HUES48 (cell line): ENCODE measurements around the gene NECAP2.

Source experiments
- H3K27ac ChIP-seq: one replicate; pipeline ENCODE4 v1.7.0; 2013; ENCODE audit warnings: low read depth, low read length, inconsistent platforms
- H3K27me3 ChIP-seq: 2 replicates; pipeline ENCODE4 v1.6.1; 2013; ENCODE audit warnings: mild to moderate bottlenecking, low read length; ENCODE audit not compliant: control insufficient read depth, insufficient read depth
- H3K36me3 ChIP-seq: 2 replicates; pipeline ENCODE4 v1.6.1; 2013; ENCODE audit warnings: low read length; ENCODE audit not compliant: control insufficient read depth, insufficient read depth
- H3K4me1 ChIP-seq: 2 replicates; pipeline ENCODE4 v1.6.1; 2013; ENCODE audit warnings: mild to moderate bottlenecking, low read length; ENCODE audit not compliant: control insufficient read depth, insufficient read depth
- H3K4me3 ChIP-seq: 2 replicates; pipeline ENCODE4 v1.5.1; 2013; ENCODE audit warnings: mild to moderate bottlenecking, low read depth, low read length
- H3K9ac ChIP-seq: 2 replicates; pipeline ENCODE4 v1.6.1; 2013; ENCODE audit warnings: mild to moderate bottlenecking, low read depth, low read length, moderate library complexity
- H3K9me3 ChIP-seq: 2 replicates; pipeline ENCODE4 v1.6.1; 2013; ENCODE audit warnings: low read length; ENCODE audit not compliant: control insufficient read depth, insufficient read depth

Gene NECAP2

GRCh38 chr1:16406868-16407267, 33.7 kb upstream of the NECAP2 start:
- Histone ChIP-seq H3K4me1 (no peaks in the 10 kb centered on the region), H3K9ac (no peak overlapping the region), H3K27me3 (no peaks in the 10 kb centered on the region), H3K36me3 (no peaks in the 10 kb centered on the region), H3K9me3 (no peaks in the 10 kb centered on the region), H3K27ac (no peak overlapping the region), H3K4me3 (no peak overlapping the region)

- H3K27me3 ChIP-seq, result no peaks in the 10 kb centered on the region
- no peak overlapping the region for H3K4me3 ChIP-seq
- H3K4me1 ChIP-seq, result no peaks in the 10 kb centered on the region
- no peak overlapping the region for H3K9ac ChIP-seq
- no peak overlapping the region for H3K27ac ChIP-seq
- no peaks in the 10 kb centered on the region for H3K9me3 ChIP-seq
- H3K36me3 ChIP-seq, result no peaks in the 10 kb centered on the region
Measured at GRCh38 chr1:16409536-16410152, 30.9 kb upstream of the NECAP2 start.

- no peak overlapping the region for H3K27ac ChIP-seq
- no peaks in the 10 kb centered on the region for H3K9me3 ChIP-seq
- no peak overlapping the region for H3K4me3 ChIP-seq
- no peaks in the 10 kb centered on the region for H3K36me3 ChIP-seq
- H3K27me3 ChIP-seq, result no peaks in the 10 kb centered on the region
- no peak overlapping the region for H3K9ac ChIP-seq
- H3K4me1 ChIP-seq, result no peaks in the 10 kb centered on the region
Measured at GRCh38 chr1:16410803-16411202, 29.7 kb upstream of the NECAP2 start.

- no peaks in the 10 kb centered on the region for H3K36me3 ChIP-seq
- H3K27me3 ChIP-seq, result no peaks in the 10 kb centered on the region
- H3K27ac ChIP-seq, result no peak overlapping the region
- no peak overlapping the region for H3K9ac ChIP-seq
- no peaks in the 10 kb centered on the region for H3K9me3 ChIP-seq
- no peak overlapping the region for H3K4me3 ChIP-seq
- no peaks in the 10 kb centered on the region for H3K4me1 ChIP-seq
Measured at GRCh38 chr1:16413191-16413590, 27.3 kb upstream of the NECAP2 start.

- Histone ChIP-seq H3K27ac (no peak overlapping the region), H3K9me3 (no peaks in the 10 kb centered on the region)
Measured at GRCh38 chr1:16418823-16419425, 21.6 kb upstream of the NECAP2 start.

GRCh38 chr1:16420424-16421118, 20.0 kb upstream of the NECAP2 start:
- no peaks in the 10 kb centered on the region for H3K36me3 ChIP-seq
- H3K9me3 ChIP-seq, result no peaks in the 10 kb centered on the region
- H3K9ac ChIP-seq, result no peak overlapping the region
- no peak overlapping the region for H3K4me3 ChIP-seq
- H3K4me1 ChIP-seq, result no peaks in the 10 kb centered on the region; the same call in 1 of the 2 replicates
- H3K27me3 ChIP-seq, result no peaks in the 10 kb centered on the region
- H3K27ac ChIP-seq, result no peak overlapping the region

More at GRCh38 chr1:16418823-16419425, 21.6 kb upstream of the NECAP2 start:
- Histone ChIP-seq H3K36me3 (no peaks in the 10 kb centered on the region), H3K27me3 (no peaks in the 10 kb centered on the region), H3K4me3 (no peak overlapping the region), H3K4me1 (no peaks in the 10 kb centered on the region; the same call in 1 of the 2 replicates), H3K9ac (no peak overlapping the region)

GRCh38 chr1:16421201-16421600, 19.3 kb upstream of the NECAP2 start:
- Histone ChIP-seq H3K4me3 (no peak overlapping the region), H3K27me3 (no peaks in the 10 kb centered on the region), H3K36me3 (no peaks in the 10 kb centered on the region), H3K27ac (no peak overlapping the region), H3K4me1 (no peaks in the 10 kb centered on the region; the same call in 1 of the 2 replicates), H3K9me3 (no peaks in the 10 kb centered on the region), H3K9ac (no peak overlapping the region)

GRCh38 chr1:16422041-16422440, 18.5 kb upstream of the NECAP2 start:
- Histone ChIP-seq H3K36me3 (no peaks in the 10 kb centered on the region), H3K9me3 (no peaks in the 10 kb centered on the region), H3K27ac (no peak overlapping the region), H3K4me3 (no peak overlapping the region), H3K4me1 (no peaks in the 10 kb centered on the region; the same call in 1 of the 2 replicates), H3K27me3 (no peaks in the 10 kb centered on the region), H3K9ac (no peak overlapping the region)

- no peak overlapping the region for H3K4me3 ChIP-seq
- no peak overlapping the region for H3K27ac ChIP-seq
- H3K9ac ChIP-seq, result no peak overlapping the region
- no peaks in the 10 kb centered on the region for H3K36me3 ChIP-seq
- no peaks in the 10 kb centered on the region for H3K27me3 ChIP-seq
- H3K9me3 ChIP-seq, result no peaks in the 10 kb centered on the region
- H3K4me1 ChIP-seq, result no peaks in the 10 kb centered on the region; the same call in 1 of the 2 replicates
Measured at GRCh38 chr1:16425125-16426025, 15.1 kb upstream of the NECAP2 start.

GRCh38 chr1:16430606-16431005, 9.9 kb upstream of the NECAP2 start:
- H3K4me1 ChIP-seq, result no peaks in the 10 kb centered on the region
- H3K4me3 ChIP-seq, result no peak overlapping the region
- no peaks in the 10 kb centered on the region for H3K27me3 ChIP-seq
- no peaks in the 10 kb centered on the region for H3K36me3 ChIP-seq
- H3K9ac ChIP-seq, result no peak overlapping the region
- no peak overlapping the region for H3K27ac ChIP-seq
- H3K9me3 ChIP-seq, result no peaks in the 10 kb centered on the region
